EL (cell line): ENCODE measurements around the gene PYGO2.
"Not testable (repeated sequence)": the region's sequence is repeated elsewhere in the genome, so short reads cannot be mapped to it uniquely, and the experiment has no call there.

Experiments used
- DNase-seq: peaks from one replicate; pipeline ENCODE4 v3.0.0-alpha.2; 2016

The PYGO2 gene

GRCh38 chr1:154977762-154978161 is 16.2 kb upstream of the PYGO2 start:
- not testable (repeated sequence) for DNase-seq

GRCh38 chr1:154975409-154976059 is 14.0 kb upstream of the PYGO2 start:
- DNase-seq, result peak; percentile 65

- DNase-seq, result peak; percentile 97
These were observed 13.3 kb upstream of the PYGO2 start for GRCh38 chr1:154974808-154975408.

- DNase-seq, result peak; percentile 100
These were observed 12.7 kb upstream of the PYGO2 start, which contains the start of gene CKS1B for GRCh38 chr1:154974102-154974807. Gene CKS1B, plus strand, starts transcription at chr1:154974681. Its CDS starts 65 bp downstream, at chr1:154974746.

- peak; percentile 99 for DNase-seq
These were observed 11.9 kb upstream of the PYGO2 start for GRCh38 chr1:154973344-154974101.

- peak; percentile 98 for DNase-seq
These were observed 11.1 kb upstream of the PYGO2 start for GRCh38 chr1:154972517-154973343.

GRCh38 chr1:154972213-154972516 is 10.6 kb upstream of the PYGO2 start:
- no peak for DNase-seq

GRCh38 chr1:154971341-154971998 is 9.9 kb upstream of the PYGO2 start:
- DNase-seq, result peak; percentile 38

- peak; percentile 97 for DNase-seq
These were observed 9.2 kb upstream of the PYGO2 start, which contains the start of gene SHC1 for GRCh38 chr1:154970631-154971340. Gene SHC1, minus strand, starts transcription at chr1:154970747. Its CDS starts 221 bp downstream, at chr1:154970526.

- no peak for DNase-seq
These were observed 8.4 kb upstream of the PYGO2 start for GRCh38 chr1:154969860-154970452.

GRCh38 chr1:154969246-154969645 is 7.7 kb upstream of the PYGO2 start:
- DNase-seq, result no peak

- no peak for DNase-seq
These were observed 7.1 kb upstream of the PYGO2 start for GRCh38 chr1:154968731-154969130.

GRCh38 chr1:154967331-154967950 is 5.9 kb upstream of the PYGO2 start:
- DNase-seq, result no peak

GRCh38 chr1:154966111-154966510 is 4.5 kb upstream of the PYGO2 start:
- no peak for DNase-seq

- no peak for DNase-seq
These were observed 2.8 kb upstream of the PYGO2 start for GRCh38 chr1:154964359-154964758.

GRCh38 chr1:154963643-154964042 is 2.1 kb upstream of the PYGO2 start:
- DNase-seq, result no peak

GRCh38 chr1:154962795-154963330 is 1.3 kb upstream of the PYGO2 start:
- DNase-seq, result no peak

GRCh38 chr1:154962156-154962749 is 671 bp upstream of the PYGO2 start:
- peak; percentile 35 for DNase-seq

- DNase-seq, result no peak
These were observed 991 bp downstream of the PYGO2 start for GRCh38 chr1:154960446-154961136.
